PC-3 (cell line): ENCODE results near the gene SARDH.

Source experiments
- CTCF ChIP-seq: fragments of 300-600 bp; sonication (generic); conservative IDR thresholded peaks from 2 replicates; pipeline ENCODE4 v1.5.1; 2017; ENCODE audit warnings: antibody characterized with exemption, low read depth, mild to moderate bottlenecking, low read length
- EZH2 ChIP-seq: fragments of 300-600 bp; sonication (generic); IDR thresholded peaks from one replicate; pipeline ENCODE4 v1.6.1; 2017; ENCODE audit warnings: antibody characterized with exemption, mild to moderate bottlenecking, low read length; ENCODE audit not compliant: unreplicated experiment
- EZH2phosphoT487 ChIP-seq: fragments of 300-600 bp; sonication (generic); IDR thresholded peaks from 2 replicates; pipeline ENCODE4 v1.6.1; 2018; ENCODE audit warnings: mild to moderate bottlenecking, antibody characterized with exemption, low read length, borderline replicate concordance

- TF ChIP-seq CTCF (no peak), EZH2 (no peak), EZH2phosphoT487 (no peak)
Measured at GRCh38 chr9:133701321-133701980, 36.7 kb downstream of the SARDH start.
